HepG2 (cell line): ENCODE data around the gene NDUFB8. TPM values are rescaled to one million over a fixed set of nuclear protein-coding genes. Genes with fewer than 3 reads are reported as not detected.

Experiments
- ATAC-seq: fragments of 200-7000 bp; cut with Tn5 transposase; 3 replicates; pipeline ENCODE4 v1.9.1; 2020; ENCODE audit warnings: mild to moderate bottlenecking, moderate library complexity
- BruUV-seq: library from RNA; stranded (reverse); fragments of 400-500 nt; replicated peaks from 2 replicates; lab custom pipeline; 2021; lab: Mats Ljungman, UMichigan
- CTCF ChIA-PET: fragments of 300-600 bp; formaldehyde crosslinking; extraction: SDS; loops from one replicate; lab custom pipeline; 2021; ENCODE audit warnings: low total read pairs, inconsistent platforms, low intra/inter-chr PET ratio; lab: Yijun Ruan, JAX
- POLR2A ChIA-PET: fragments of 350-600 bp; sonication (Branson Sonifier 250); formaldehyde crosslinking; loops from one replicate; lab custom pipeline; 2020; ENCODE audit warnings: antibody characterized with exemption, inconsistent platforms; lab: Yijun Ruan, JAX
- DNase-seq: peaks from one replicate; pipeline ENCODE4 v3.0.0-alpha.2; 2015; ENCODE audit warnings: low spot score
- FAIRE-seq: peaks from 3 replicates; lab custom pipeline; 2011; peaks lifted over from hg19 to GRCh38; lab: Jason Lieb, UNC
- H2AFZ ChIP-seq: one replicate; pipeline ENCODE4 v1.6.1; 2011; ENCODE audit warnings: low read length, inconsistent platforms
- H3K27ac ChIP-seq: fragments of 300-600 bp; 3 replicates; pipeline ENCODE4 v1.8.0; 2011; ENCODE audit warnings: mixed run types, mild to moderate bottlenecking, mixed read lengths, low read length, inconsistent platforms; ENCODE audit not compliant: insufficient read depth; ENCODE audit errors: extremely low read length
- H3K27me3 ChIP-seq, 2 experiments: fragments of 200-600 bp in 1 of 2; 2 replicates in 1 of 2; 3 replicates in 1 of 2; pipeline versions ENCODE4 v1.6.0 to v1.8.0; 2011; ENCODE audit warnings: low read length in 2 of 2, mild to moderate bottlenecking in 2 of 2, moderate library complexity in 2 of 2, inconsistent platforms in 1 of 2; ENCODE audit not compliant: insufficient read depth in 2 of 2, control insufficient read depth in 1 of 2
- H3K36me3 ChIP-seq, 2 experiments: fragments of 200-600 bp in 1 of 2; replicated peaks in 1 of 2; 2 replicates in 1 of 2; 3 replicates in 1 of 2; pipeline versions ENCODE4 v1.5.1 to v1.8.0; 2011; ENCODE audit warnings: low read length in 2 of 2, inconsistent platforms in 1 of 2; ENCODE audit not compliant: insufficient read depth in 2 of 2, control insufficient read depth in 1 of 2
- H3K4me1 ChIP-seq: 2 replicates; pipeline ENCODE4 v1.5.1; 2012; ENCODE audit warnings: low read length, inconsistent platforms; ENCODE audit not compliant: insufficient read depth
- H3K4me2 ChIP-seq: 2 replicates; pipeline ENCODE4 v1.6.0; 2011; ENCODE audit warnings: low read depth, low read length, inconsistent platforms
- H3K4me3 ChIP-seq, 3 experiments: fragments of 200-600 bp in 1 of 3; sonication (generic), shearing (Covaris generic) in 1 of 3; replicated peaks in 1 of 3; 2 replicates each; pipeline ENCODE4 v1.5.1; 2011 to 2016; ENCODE audit warnings: low read length in 3 of 3, inconsistent platforms in 2 of 3, low read depth in 2 of 3, mild to moderate bottlenecking in 2 of 3, control low read depth in 1 of 3, mixed read lengths in 1 of 3; ENCODE audit not compliant: insufficient read depth in 1 of 3
- H3K79me2 ChIP-seq: one replicate; pipeline ENCODE4 v1.6.1; 2011; ENCODE audit warnings: low read length, inconsistent platforms; ENCODE audit not compliant: insufficient read depth
- H3K9ac ChIP-seq: 2 replicates; pipeline ENCODE4 v1.6.0; 2011; ENCODE audit warnings: mild to moderate bottlenecking, low read depth, low read length, inconsistent platforms; ENCODE audit not compliant: insufficient read depth
- H3K9me3 ChIP-seq: 2 replicates; pipeline ENCODE4 v1.5.1; 2012; ENCODE audit warnings: mild to moderate bottlenecking, low read length
- H4K20me1 ChIP-seq: 2 replicates; pipeline ENCODE4 v1.6.0; 2011; ENCODE audit warnings: inconsistent platforms, mild to moderate bottlenecking, low read length, moderate library complexity; ENCODE audit not compliant: insufficient read depth
- EHMT2 ChIP-seq: fragments of 200-600 bp; sonication (generic); IDR thresholded peaks from 2 replicates; pipeline ENCODE4 v1.7.0; 2017; ENCODE audit warnings: antibody characterized with exemption, low read depth, low read length, borderline replicate concordance
- FOXK1 ChIP-seq: sonication (generic); formaldehyde crosslinking; IDR thresholded peaks from 2 replicates; pipeline ENCODE4 v1.4.0; 2020; ENCODE audit warnings: low read depth, missing genetic modification reagents, borderline replicate concordance
- MATR3 ChIP-seq: sonication (generic); formaldehyde crosslinking; IDR thresholded peaks from 2 replicates; pipeline ENCODE4 v1.4.0; 2020; ENCODE audit warnings: missing genetic modification reagents
- SCMH1 ChIP-seq: sonication (generic); formaldehyde crosslinking; IDR thresholded peaks from 2 replicates; pipeline ENCODE4 v1.9.0; 2021; ENCODE audit warnings: missing genetic modification reagents, mild to moderate bottlenecking, borderline replicate concordance
- TEAD3 ChIP-seq: optimal IDR thresholded peaks from 2 replicates; pipeline ENCODE3; 2016; ENCODE audit warnings: borderline replicate concordance
- ZBTB44 ChIP-seq: sonication (generic); formaldehyde crosslinking; IDR thresholded peaks from 2 replicates; pipeline ENCODE4 v1.4.0; 2020; ENCODE audit warnings: missing genetic modification reagents
- ZNF251 ChIP-seq: sonication (generic); formaldehyde crosslinking; IDR thresholded peaks from 2 replicates; pipeline ENCODE4 v1.9.0; 2021; ENCODE audit warnings: mild to moderate bottlenecking, missing genetic modification reagents
- ZNF841 ChIP-seq: sonication (generic); formaldehyde crosslinking; IDR thresholded peaks from 2 replicates; pipeline ENCODE4 v1.8.1; 2023; ENCODE audit warnings: missing genetic modification reagents, borderline replicate concordance
- ZSCAN22 ChIP-seq: sonication (generic); formaldehyde crosslinking; IDR thresholded peaks from 2 replicates; pipeline ENCODE4 v1.4.0; 2020; ENCODE audit warnings: mild to moderate bottlenecking, missing genetic modification reagents
- WGBS: methylation state at CpG from one replicate; pipeline ENCODE4 v1.1.6; 2017; ENCODE audit warnings: low lambda C conversion rate; 5-methylcytosine and 5-hydroxymethylcytosine counted together
- in situ Hi-C: cut with HindIII; loops from 2 replicates; pipeline ENCODE4 v1.10.0; 2017; ENCODE audit warnings: low pct_unique_long_range_greater_than_20kb; ENCODE audit not compliant: extremely low pct_ligation_motif_present
- intact Hi-C: fragments of 100-400 bp; cut with micrococcal nuclease; formaldehyde crosslinking; loops from one replicate; pipeline ENCODE4 v1.10.0; 2022; ENCODE audit not compliant: unreplicated experiment
- polyA plus RNA-seq, 8 experiments: library from polyadenylated mRNA; depleted of rRNA in 3 of 8; stranded (reverse) in 7 of 8; unstranded in 1 of 8; fragments of >200 nt; fragmentation: Illumina TruSeq in 4 of 8; extraction: Trizol in 4 of 8; gene quantifications; 2 replicates each; pipeline versions ENCODE4 v1.2.1 to v1.2.3, GENCODE V29; 2011 to 2016; ENCODE audit warnings: low read depth in 4 of 8, missing spikeins in 1 of 8, mixed read lengths in 1 of 8; ENCODE audit not compliant: insufficient read depth in 1 of 8
- total RNA-seq, 5 experiments: library from RNA; depleted of rRNA; stranded (reverse); fragments of >200 nt; fragmentation: Illumina TruSeq; extraction: Trizol; gene quantifications; 2 replicates each; pipeline ENCODE4 v1.2.3, GENCODE V29; 2016; ENCODE audit warnings: low read depth in 1 of 5
- TF ChIP-seq, protein P1 (sequence below): sonication (generic); formaldehyde crosslinking; IDR thresholded peaks from 2 replicates; pipeline ENCODE4 v1.5.0; 2020; ENCODE audit warnings: mild to moderate bottlenecking, missing genetic modification reagents, moderate library complexity
- TF ChIP-seq, protein P2 (sequence below): sonication (generic); formaldehyde crosslinking; IDR thresholded peaks from 2 replicates; pipeline ENCODE4 v1.4.0; 2020; ENCODE audit warnings: missing genetic modification reagents
- TF ChIP-seq, protein P3 (sequence below): sonication (generic); formaldehyde crosslinking; IDR thresholded peaks from 2 replicates; pipeline ENCODE4 v1.5.0; 2020; ENCODE audit warnings: missing genetic modification reagents, mild to moderate bottlenecking, borderline replicate concordance
- TF ChIP-seq, protein P4 (sequence below): IDR thresholded peaks from 2 replicates; pipeline ENCODE4 v1.6.1; 2016; ENCODE audit warnings: missing genetic modification reagents, missing compliant biosample characterization

The NDUFB8 gene
- total and polyA plus RNA-seq, 2 of the 13 experiments (the other 11 are each of a cell fraction or from before 2014, with no cell fraction given) = 210 to 216 TPM

GRCh38 chr10:100502926-100503494 lies 26.7 kb downstream of the NDUFB8 start:
- ATAC-seq (no peak), FAIRE-seq (no peak)
- in situ Hi-C loops = no loop called here
- no TSS peak for BruUV-seq
- Histone ChIP-seq H3K36me3 (no peaks in the 10 kb centered on the region; a peak in 1 of 5 replicates), H3K27me3 (no peaks in the 10 kb centered on the region)
- POLR2A ChIA-PET = no interaction called here
- TF ChIP-seq, protein P1, sequence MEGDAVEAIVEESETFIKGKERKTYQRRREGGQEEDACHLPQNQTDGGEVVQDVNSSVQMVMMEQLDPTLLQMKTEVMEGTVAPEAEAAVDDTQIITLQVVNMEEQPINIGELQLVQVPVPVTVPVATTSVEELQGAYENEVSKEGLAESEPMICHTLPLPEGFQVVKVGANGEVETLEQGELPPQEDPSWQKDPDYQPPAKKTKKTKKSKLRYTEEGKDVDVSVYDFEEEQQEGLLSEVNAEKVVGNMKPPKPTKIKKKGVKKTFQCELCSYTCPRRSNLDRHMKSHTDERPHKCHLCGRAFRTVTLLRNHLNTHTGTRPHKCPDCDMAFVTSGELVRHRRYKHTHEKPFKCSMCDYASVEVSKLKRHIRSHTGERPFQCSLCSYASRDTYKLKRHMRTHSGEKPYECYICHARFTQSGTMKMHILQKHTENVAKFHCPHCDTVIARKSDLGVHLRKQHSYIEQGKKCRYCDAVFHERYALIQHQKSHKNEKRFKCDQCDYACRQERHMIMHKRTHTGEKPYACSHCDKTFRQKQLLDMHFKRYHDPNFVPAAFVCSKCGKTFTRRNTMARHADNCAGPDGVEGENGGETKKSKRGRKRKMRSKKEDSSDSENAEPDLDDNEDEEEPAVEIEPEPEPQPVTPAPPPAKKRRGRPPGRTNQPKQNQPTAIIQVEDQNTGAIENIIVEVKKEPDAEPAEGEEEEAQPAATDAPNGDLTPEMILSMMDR (CRISPR knock-in tag) = no peak
- TF ChIP-seq ZNF251 (CRISPR knock-in tag) (no peak), ZNF841 (CRISPR knock-in tag) (no peak), EHMT2 (no peak), ZSCAN22 (CRISPR knock-in tag) (no peak), SCMH1 (CRISPR knock-in tag) (no peak), FOXK1 (CRISPR knock-in tag) (no peak), ZBTB44 (CRISPR knock-in tag) (no peak), MATR3 (no peak), TEAD3 (CRISPR knock-in tag) (no peak)
- TF ChIP-seq, protein P2, sequence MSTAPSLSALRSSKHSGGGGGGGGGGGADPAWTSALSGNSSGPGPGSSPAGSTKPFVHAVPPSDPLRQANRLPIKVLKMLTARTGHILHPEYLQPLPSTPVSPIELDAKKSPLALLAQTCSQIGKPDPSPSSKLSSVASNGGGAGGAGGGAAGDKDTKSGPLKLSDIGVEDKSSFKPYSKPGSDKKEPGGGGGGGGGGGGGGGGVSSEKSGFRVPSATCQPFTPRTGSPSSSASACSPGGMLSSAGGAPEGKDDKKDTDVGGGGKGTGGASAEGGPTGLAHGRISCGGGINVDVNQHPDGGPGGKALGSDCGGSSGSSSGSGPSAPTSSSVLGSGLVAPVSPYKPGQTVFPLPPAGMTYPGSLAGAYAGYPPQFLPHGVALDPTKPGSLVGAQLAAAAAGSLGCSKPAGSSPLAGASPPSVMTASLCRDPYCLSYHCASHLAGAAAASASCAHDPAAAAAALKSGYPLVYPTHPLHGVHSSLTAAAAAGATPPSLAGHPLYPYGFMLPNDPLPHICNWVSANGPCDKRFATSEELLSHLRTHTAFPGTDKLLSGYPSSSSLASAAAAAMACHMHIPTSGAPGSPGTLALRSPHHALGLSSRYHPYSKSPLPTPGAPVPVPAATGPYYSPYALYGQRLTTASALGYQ (CRISPR knock-in tag) = no peak
- TF ChIP-seq, protein P3, sequence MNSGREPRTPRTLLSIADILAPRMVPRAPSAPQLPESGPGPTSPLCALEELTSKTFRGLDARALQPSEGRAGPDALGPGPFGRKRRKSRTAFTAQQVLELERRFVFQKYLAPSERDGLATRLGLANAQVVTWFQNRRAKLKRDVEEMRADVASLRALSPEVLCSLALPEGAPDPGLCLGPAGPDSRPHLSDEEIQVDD (CRISPR knock-in tag) = no peak
- TF ChIP-seq, protein P4, sequence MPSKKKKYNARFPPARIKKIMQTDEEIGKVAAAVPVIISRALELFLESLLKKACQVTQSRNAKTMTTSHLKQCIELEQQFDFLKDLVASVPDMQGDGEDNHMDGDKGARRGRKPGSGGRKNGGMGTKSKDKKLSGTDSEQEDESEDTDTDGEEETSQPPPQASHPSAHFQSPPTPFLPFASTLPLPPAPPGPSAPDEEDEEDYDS (CRISPR knock-in tag) = no peak
- TF ChIP-seq, all 625 proteins: peak for 0
- Histone ChIP-seq H3K4me2 (no peak overlapping the region), H4K20me1 (no peaks in the 10 kb centered on the region), H3K4me3 (no peak overlapping the region), H3K4me1 (peaks cover 8% of the 10 kb centered on the region; the same call in 1 of the 2 replicates), H3K9me3 (no peaks in the 10 kb centered on the region), H3K27ac (no peak overlapping the region), H3K9ac (no peak overlapping the region), H2AFZ (no peak overlapping the region), H3K79me2 (no peaks in the 10 kb centered on the region)
- CTCF ChIA-PET = no interaction called here
- intact Hi-C loops = no loop called here
- 95% methylated on average over 1 of the region's 1 CpG for WGBS
- DNase-seq = no peak
